H1 (cell line): ENCODE results near the gene P3H3. TPM values are rescaled to one million over a fixed set of nuclear protein-coding genes. Genes with fewer than 3 reads are reported as not detected.

Experiments used
- CTCF ChIA-PET: fragments of 300-600 bp; sonication (Branson Sonifier 250); formaldehyde crosslinking; loops from one replicate; lab custom pipeline; 2021; ENCODE audit not compliant: partially characterized antibody; lab: Charles Lee
- POLR2A ChIA-PET: fragments of 300-600 bp; sonication (Branson Sonifier 250); formaldehyde crosslinking; loops from one replicate; lab custom pipeline; 2021; ENCODE audit warnings: inconsistent platforms; ENCODE audit not compliant: partially characterized antibody; lab: Charles Lee
- DNase-seq, 2 experiments: peaks; one replicate each; pipeline versions ENCODE4 v3.0.0 to v3.0.0-alpha.2; 2010 to 2022; ENCODE audit warnings: low spot score in 2 of 2, low read depth in 1 of 2, mixed read lengths in 1 of 2
- FAIRE-seq: peaks from 2 replicates; lab custom pipeline; 2011; peaks lifted over from hg19 to GRCh38; lab: Jason Lieb, UNC
- H2AFZ ChIP-seq: 2 replicates; pipeline ENCODE4 v1.8.1; 2012; ENCODE audit warnings: low read length, inconsistent platforms
- H2AK5ac ChIP-seq: 2 replicates; pipeline ENCODE4 v1.6.1; 2013; ENCODE audit warnings: low read depth, low read length
- H2BK120ac ChIP-seq: replicated peaks from 2 replicates; pipeline ENCODE3; 2013; ENCODE audit warnings: low read depth, low read length, inconsistent platforms
- H2BK12ac ChIP-seq: 2 replicates; pipeline ENCODE4 v1.6.1; 2013; ENCODE audit warnings: low read depth, low read length
- H2BK15ac ChIP-seq: 2 replicates; pipeline ENCODE4 v1.6.1; 2013; ENCODE audit warnings: low read length
- H2BK20ac ChIP-seq: 2 replicates; pipeline ENCODE4 v1.6.1; 2013; ENCODE audit warnings: low read length
- H2BK5ac ChIP-seq: 2 replicates; pipeline ENCODE4 v1.6.1; 2013; ENCODE audit warnings: low read depth, low read length
- H3K14ac ChIP-seq: 2 replicates; pipeline ENCODE4 v1.6.1; 2013; ENCODE audit warnings: inconsistent platforms; ENCODE audit not compliant: insufficient read length
- H3K18ac ChIP-seq: 2 replicates; pipeline ENCODE4 v1.6.1; 2013; ENCODE audit warnings: low read length; ENCODE audit errors: extremely low read depth
- H3K23ac ChIP-seq: 2 replicates; pipeline ENCODE4 v1.6.1; 2013; ENCODE audit warnings: inconsistent platforms; ENCODE audit not compliant: insufficient read length
- H3K23me2 ChIP-seq: 2 replicates; pipeline ENCODE4 v1.6.1; 2013; ENCODE audit warnings: low read depth, low read length
- H3K27ac ChIP-seq: 2 replicates; pipeline ENCODE4 v1.6.1; 2011; ENCODE audit warnings: low read depth, low read length, inconsistent platforms
- H3K27me3 ChIP-seq, 4 experiments: replicated peaks in 1 of 4; 1 replicate in 1 of 4; 2 replicates in 3 of 4; pipeline versions ENCODE4 v1.6.1 to v1.8.1; 2011 to 2013; ENCODE audit warnings: low read length in 3 of 4, mild to moderate bottlenecking in 3 of 4, inconsistent platforms in 2 of 4, mixed read lengths in 2 of 4, moderate library complexity in 1 of 4; ENCODE audit not compliant: control insufficient read depth in 3 of 4, insufficient read depth in 3 of 4; ENCODE audit errors: extremely low read depth in 1 of 4
- H3K36me3 ChIP-seq, 4 experiments: 2 replicates each; pipeline versions ENCODE4 v1.6.1 to v1.8.1; 2011 to 2013; ENCODE audit warnings: mild to moderate bottlenecking in 4 of 4, low read length in 3 of 4, moderate library complexity in 2 of 4, control low read depth in 1 of 4, inconsistent platforms in 1 of 4; ENCODE audit not compliant: insufficient read depth in 4 of 4, control insufficient read depth in 2 of 4
- H3K4ac ChIP-seq: replicated peaks from 2 replicates; pipeline ENCODE3; 2013; ENCODE audit warnings: low read length, low read depth, mixed read lengths, inconsistent platforms; ENCODE audit not compliant: insufficient read length
- H3K4me1 ChIP-seq, 4 experiments: replicated peaks in 1 of 4; 1 replicate in 1 of 4; 2 replicates in 3 of 4; pipeline versions ENCODE4 v1.6.1 to v1.8.1; 2011 to 2013; ENCODE audit warnings: low read length in 3 of 4, inconsistent platforms in 2 of 4, mixed read lengths in 1 of 4; ENCODE audit not compliant: insufficient read depth in 4 of 4, control insufficient read depth in 3 of 4
- H3K4me2 ChIP-seq, 2 experiments: 2 replicates each; pipeline versions ENCODE4 v1.6.1 to v1.8.1; 2011 to 2013; ENCODE audit warnings: low read depth in 2 of 2, low read length in 2 of 2, control low read depth in 1 of 2, inconsistent platforms in 1 of 2, mild to moderate bottlenecking in 1 of 2; ENCODE audit not compliant: insufficient read depth in 1 of 2
- H3K4me3 ChIP-seq, 4 experiments: fragments of 200-600, 300-600 bp in 1 of 4; sonication (generic), shearing (Covaris generic), sonication (Bioruptor Twin) in 1 of 4; 2 replicates each; pipeline versions ENCODE4 v1.5.1 to v1.8.1; 2011 to 2016; ENCODE audit warnings: low read length in 4 of 4, low read depth in 3 of 4, control low read depth in 2 of 4, inconsistent platforms in 2 of 4, mild to moderate bottlenecking in 2 of 4, mixed read lengths in 1 of 4, moderate library complexity in 1 of 4; ENCODE audit not compliant: insufficient read depth in 2 of 4; ENCODE audit errors: extremely low read depth in 1 of 4
- H3K56ac ChIP-seq: replicated peaks from 2 replicates; pipeline ENCODE3; 2013; ENCODE audit warnings: low read depth, mild to moderate bottlenecking, mixed read lengths, low read length, inconsistent platforms; ENCODE audit not compliant: insufficient read length
- H3K79me1 ChIP-seq: 2 replicates; pipeline ENCODE4 v1.6.1; 2013; ENCODE audit warnings: low read depth, low read length, control low read depth
- H3K79me2 ChIP-seq, 2 experiments: 2 replicates each; pipeline versions ENCODE4 v1.6.1 to v1.8.1; 2012 to 2013; ENCODE audit warnings: low read length in 2 of 2, mild to moderate bottlenecking in 2 of 2, inconsistent platforms in 1 of 2; ENCODE audit not compliant: insufficient read depth in 2 of 2, control insufficient read depth in 1 of 2
- H3K9ac ChIP-seq, 4 experiments: replicated peaks in 1 of 4; 1 replicate in 1 of 4; 2 replicates in 3 of 4; pipeline versions ENCODE4 v1.6.1 to v1.8.1; 2011 to 2013; ENCODE audit warnings: low read depth in 3 of 4, low read length in 3 of 4, control low read depth in 2 of 4, mild to moderate bottlenecking in 2 of 4, moderate library complexity in 2 of 4, inconsistent platforms in 1 of 4; ENCODE audit errors: extremely low read depth in 1 of 4
- H3K9me3 ChIP-seq, 2 experiments: 2 replicates each; pipeline versions ENCODE4 v1.6.1 to v1.8.1; 2012 to 2013; ENCODE audit warnings: mild to moderate bottlenecking in 2 of 2, moderate library complexity in 2 of 2, control low read depth in 1 of 2, inconsistent platforms in 1 of 2, low read depth in 1 of 2, low read length in 1 of 2, mixed read lengths in 1 of 2; ENCODE audit not compliant: insufficient read depth in 2 of 2
- H4K20me1 ChIP-seq, 2 experiments: replicated peaks in 1 of 2; 2 replicates each; pipeline versions ENCODE3 to v1.8.1; 2011 to 2013; ENCODE audit warnings: inconsistent platforms in 2 of 2, low read length in 2 of 2, mild to moderate bottlenecking in 1 of 2; ENCODE audit not compliant: insufficient read depth in 2 of 2, control insufficient read depth in 1 of 2
- H4K5ac ChIP-seq: 2 replicates; pipeline ENCODE4 v1.6.1; 2013; ENCODE audit warnings: low read length, low read depth, mixed read lengths, inconsistent platforms; ENCODE audit not compliant: insufficient read length
- H4K8ac ChIP-seq: 2 replicates; pipeline ENCODE4 v1.8.0; 2013; ENCODE audit warnings: mild to moderate bottlenecking, moderate library complexity, low read length, inconsistent platforms; ENCODE audit not compliant: insufficient read depth; ENCODE audit errors: extremely low read depth
- H4K91ac ChIP-seq: replicated peaks from 2 replicates; pipeline ENCODE3; 2013; ENCODE audit warnings: low read length, mixed read lengths, inconsistent platforms; ENCODE audit not compliant: insufficient read length
- E2F6 ChIP-seq: IDR thresholded peaks from 2 replicates; pipeline ENCODE4 v1.6.1; 2012; ENCODE audit warnings: inconsistent platforms
- JUN ChIP-seq: IDR thresholded peaks from 2 replicates; pipeline ENCODE4 v1.6.1; 2011; ENCODE audit warnings: low read depth, mild to moderate bottlenecking, improper control_type of control experiment, low read length
- KDM5A ChIP-seq: fragments of 200-600 bp; IDR thresholded peaks from 2 replicates; pipeline ENCODE4 v1.7.1; 2012; ENCODE audit warnings: mild to moderate bottlenecking, low read length, inconsistent platforms, mixed read lengths
- RNF2 ChIP-seq: fragments of 200-900, 300-1000 bp; sonication (generic); IDR thresholded peaks from 2 replicates; pipeline ENCODE4 v1.7.1; 2016; ENCODE audit warnings: borderline replicate concordance, low read depth, mild to moderate bottlenecking, antibody characterized with exemption, low read length; ENCODE audit not compliant: poor library complexity, severe bottlenecking; ENCODE audit errors: missing control alignments
- RXRA ChIP-seq: IDR thresholded peaks from 2 replicates; pipeline ENCODE4 v1.6.1; 2011; ENCODE audit warnings: low read depth, mild to moderate bottlenecking, low read length, moderate library complexity; ENCODE audit not compliant: insufficient read depth
- SIRT6 ChIP-seq: IDR thresholded peaks from one replicate; pipeline ENCODE4 v1.7.1; 2012; ENCODE audit warnings: low read length, inconsistent platforms
- SRF ChIP-seq: IDR thresholded peaks from 2 replicates; pipeline ENCODE4 v1.6.1; 2011; ENCODE audit warnings: mild to moderate bottlenecking, low read depth, low read length, moderate library complexity
- TAF1 ChIP-seq: IDR thresholded peaks from 2 replicates; pipeline ENCODE4 v1.6.1; 2011; ENCODE audit warnings: mild to moderate bottlenecking, low read depth, low read length
- TBP ChIP-seq: IDR thresholded peaks from 2 replicates; pipeline ENCODE4 v1.6.1; 2011; ENCODE audit warnings: low read depth, low read length, improper control_type of control experiment
- WGBS, 2 experiments: shearing (Covaris generic) in 1 of 2; methylation state at CpG; one replicate each; pipeline versions ENCODE4 v1.1.6 to v1.1.7; 2013 to 2015; ENCODE audit warnings: low lambda C conversion rate in 2 of 2, mixed read lengths in 2 of 2, inconsistent platforms in 1 of 2, low coverage in 1 of 2, missing lambda C conversion rate in 1 of 2; ENCODE audit not compliant: insufficient replicate concordance in 2 of 2, insufficient coverage in 1 of 2, insufficient read length in 1 of 2; ENCODE audit errors: extremely low coverage in 1 of 2, missing lambda C conversion rate in 1 of 2; 5-methylcytosine and 5-hydroxymethylcytosine counted together
- polyA plus RNA-seq, 7 experiments: library from polyadenylated mRNA; depleted of rRNA in 3 of 7; stranded (reverse) in 5 of 7; unstranded in 2 of 7; fragments of >200 nt in 5 of 7; fragments of 200-250 nt in 2 of 7; gene quantifications; 1 replicate in 5 of 7; 2 replicates in 1 of 7; 4 replicates in 1 of 7; pipeline versions ENCODE4 v1.2.1 to v1.2.3, GENCODE V29; 2011 to 2013; ENCODE audit warnings: missing spikeins in 2 of 7, mixed read lengths in 2 of 7
- total RNA-seq: library from RNA; stranded (reverse); fragmentation: NEBNext Ultra II Directional; extraction: Animal tissue kit (Norgen Biotek cat#: 25700); gene quantifications from 2 replicates; pipeline ENCODE4 v1.2.1, GENCODE V29; 2021
- TF ChIP-seq, protein P1 (sequence below): IDR thresholded peaks from 2 replicates; pipeline ENCODE4 v1.6.1; 2011; ENCODE audit warnings: low read depth, mild to moderate bottlenecking, low read length; ENCODE audit not compliant: insufficient read depth

The P3H3 gene
- total and polyA plus RNA-seq, 2 of the 8 experiments (the other 6 are each of a cell fraction or from before 2014, with no cell fraction given) = 22.9 to 43.5 TPM

GRCh38 chr12:6824901-6825381, 3.3 kb upstream of the P3H3 start:
- peak overlapping the region; percentile 60 for H4K8ac ChIP-seq
- peaks cover 0 to 4% of the 10 kb centered on the region in 2 experiments for H4K20me1 ChIP-seq
- H3K14ac ChIP-seq = no peak overlapping the region
- no peak overlapping the region for H4K91ac ChIP-seq
- H3K18ac ChIP-seq = peak overlapping the region; percentile 80
- H2AK5ac ChIP-seq = no peak overlapping the region
- peak overlapping the region; percentile 8 to 53 (median 28); a peak in 6 of 8 replicates for H3K4me3 ChIP-seq
- peaks cover 0 to 12% (median 8%) of the 10 kb centered on the region in 4 experiments; a peak in 5 of 7 replicates for H3K27me3 ChIP-seq
- no peaks in the 10 kb centered on the region for H3K9me3 ChIP-seq
- DNase-seq (peak in 1 of 2 experiments; percentile 47), FAIRE-seq (no peak)
- H3K27ac ChIP-seq = no peak overlapping the region
- no peak overlapping the region for H3K4ac ChIP-seq
- ChIA-PET CTCF (interaction anchor here (0.5 to 23.7 kb wide), 34 partner anchors 9 to 975 kb away, joined by 3 to 532 read pairs (median 6); partner anchors contain the start of genes CD4, CDCA3, COPS7A and GAPDH), POLR2A (interaction anchor here (0.6 to 27.1 kb wide), 19 partner anchors 11 to 291 kb away, joined by 3 to 388 read pairs (median 4); partner anchors contain the start of genes CD4, CDCA3, GAPDH and GNB3)
- no peak overlapping the region for H3K23ac ChIP-seq
- H3K79me2 ChIP-seq = peaks cover 0 to 5% of the 10 kb centered on the region in 2 experiments; a peak in 1 of 4 replicates
- no peak overlapping the region for H2BK120ac ChIP-seq
- H3K23me2 ChIP-seq = peaks cover 28% of the 10 kb centered on the region
- H3K4me1 ChIP-seq = peaks cover 8 to 50% (median 29%) of the 10 kb centered on the region in 4 experiments
- H2BK5ac ChIP-seq = peak overlapping the region; percentile 50; the same call in 1 of the 2 replicates
- H4K5ac ChIP-seq = no peak overlapping the region
- H2BK20ac ChIP-seq = peak overlapping the region; percentile 87; the same call in 1 of the 2 replicates
- no peak overlapping the region for H3K56ac ChIP-seq
- peak overlapping the region; percentile 1; the same call in 1 of the 2 replicates for H2BK12ac ChIP-seq
- no peak overlapping the region for H2AFZ ChIP-seq
- WGBS, 2 experiments = 66% methylated on average over 12 of the region's 12 CpGs; no CpG with 5 or more reads in 1 of the 2 experiments
- H3K79me1 ChIP-seq = no peaks in the 10 kb centered on the region; the same call in 1 of the 2 replicates
- TF ChIP-seq, protein P1, sequence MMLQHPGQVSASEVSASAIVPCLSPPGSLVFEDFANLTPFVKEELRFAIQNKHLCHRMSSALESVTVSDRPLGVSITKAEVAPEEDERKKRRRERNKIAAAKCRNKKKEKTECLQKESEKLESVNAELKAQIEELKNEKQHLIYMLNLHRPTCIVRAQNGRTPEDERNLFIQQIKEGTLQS = no peak
- no peak for TF ChIP-seq RNF2
- TF ChIP-seq SIRT6 = no peak
- TF ChIP-seq KDM5A = no peak
- no peak for TF ChIP-seq TAF1
- TF ChIP-seq SRF = no peak
- no peak for TF ChIP-seq JUN
- no peak for TF ChIP-seq RXRA
- TF ChIP-seq TBP = no peak
- no peak for TF ChIP-seq E2F6
- peak overlapping the region; percentile 6 for H2BK15ac ChIP-seq
- H3K36me3 ChIP-seq = no peaks in the 10 kb centered on the region
- peak overlapping the region; percentile 51 to 79 for H3K4me2 ChIP-seq
- no peak overlapping the region; a peak in 1 of 7 replicates for H3K9ac ChIP-seq
